IMR-90 (cell line): ENCODE data around the gene LAMP5.

ENCODE experiments used
- CEBPB ChIP-seq: IDR thresholded peaks from 2 replicates; pipeline ENCODE4 v1.6.1; 2012; ENCODE audit warnings: low read depth, low read length, improper control_type of control experiment
- CTCF ChIP-seq: conservative IDR thresholded peaks from 2 replicates; pipeline ENCODE4 v1.5.1; 2012; ENCODE audit warnings: mild to moderate bottlenecking, low read depth, low read length, improper control_type of control experiment
- MAZ ChIP-seq: IDR thresholded peaks from 2 replicates; pipeline ENCODE4 v1.6.1; 2012; ENCODE audit warnings: low read depth, mild to moderate bottlenecking, low read length, improper control_type of control experiment, moderate library complexity, borderline replicate concordance
- POLR2A ChIP-seq: IDR thresholded peaks from 2 replicates; pipeline ENCODE4 v1.6.1; 2012; ENCODE audit warnings: mild to moderate bottlenecking, low read depth, low read length
- RAD21 ChIP-seq: IDR thresholded peaks from 2 replicates; pipeline ENCODE4 v1.6.1; 2012; ENCODE audit warnings: low read length, improper control_type of control experiment
- RFX5 ChIP-seq: IDR thresholded peaks from 2 replicates; pipeline ENCODE4 v1.8.0; 2012; ENCODE audit warnings: low read depth, mild to moderate bottlenecking, low read length, moderate library complexity
- TF ChIP-seq, protein P1 (sequence below): fragments of 150-350 bp; IDR thresholded peaks from 2 replicates; pipeline ENCODE4 v1.6.1; 2017; ENCODE audit warnings: mild to moderate bottlenecking, antibody characterized with exemption, low read length, low read depth

DNA sequence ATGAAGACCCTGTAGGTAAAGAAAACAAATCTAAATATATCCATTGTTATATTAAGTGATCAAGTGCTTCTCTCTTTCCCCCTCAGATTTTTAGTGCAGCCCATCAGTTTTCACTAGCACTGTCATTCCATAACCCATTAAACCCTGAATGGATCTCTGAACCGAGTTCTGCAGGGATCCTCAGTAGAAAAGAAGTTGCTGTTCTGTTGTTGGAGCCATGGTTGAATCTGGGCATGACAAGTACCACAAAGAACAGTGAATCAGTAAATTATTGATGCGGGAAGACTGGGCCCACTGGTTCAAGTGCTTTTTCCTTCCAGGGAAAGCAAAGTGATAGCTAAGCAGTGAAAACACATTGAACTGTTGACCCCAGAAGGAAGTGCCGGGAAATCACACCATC lies 60.4 kb downstream of the LAMP5 start:
- TF ChIP-seq CTCF, result no peak
- TF ChIP-seq RAD21, result no peak
- TF ChIP-seq, protein P1, sequence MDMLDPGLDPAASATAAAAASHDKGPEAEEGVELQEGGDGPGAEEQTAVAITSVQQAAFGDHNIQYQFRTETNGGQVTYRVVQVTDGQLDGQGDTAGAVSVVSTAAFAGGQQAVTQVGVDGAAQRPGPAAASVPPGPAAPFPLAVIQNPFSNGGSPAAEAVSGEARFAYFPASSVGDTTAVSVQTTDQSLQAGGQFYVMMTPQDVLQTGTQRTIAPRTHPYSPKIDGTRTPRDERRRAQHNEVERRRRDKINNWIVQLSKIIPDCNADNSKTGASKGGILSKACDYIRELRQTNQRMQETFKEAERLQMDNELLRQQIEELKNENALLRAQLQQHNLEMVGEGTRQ, result no peak
- TF ChIP-seq RFX5, result no peak
- no peak for TF ChIP-seq CEBPB
- no peak for TF ChIP-seq POLR2A
- TF ChIP-seq MAZ, result no peak
